H1 (cell line): ENCODE measurements around the gene DDI2. TPM values are rescaled to one million over a fixed set of nuclear protein-coding genes. Genes with fewer than 3 reads are reported as not detected.

Experiments used
- CTCF ChIA-PET: fragments of 300-600 bp; sonication (Branson Sonifier 250); formaldehyde crosslinking; loops from one replicate; lab custom pipeline; 2021; ENCODE audit not compliant: partially characterized antibody; lab: Charles Lee
- POLR2A ChIA-PET: fragments of 300-600 bp; sonication (Branson Sonifier 250); formaldehyde crosslinking; loops from one replicate; lab custom pipeline; 2021; ENCODE audit warnings: inconsistent platforms; ENCODE audit not compliant: partially characterized antibody; lab: Charles Lee
- DNase-seq, 2 experiments: peaks; one replicate each; pipeline versions ENCODE4 v3.0.0 to v3.0.0-alpha.2; 2010 to 2022; ENCODE audit warnings: low spot score in 2 of 2, low read depth in 1 of 2, mixed read lengths in 1 of 2
- FAIRE-seq: peaks from 2 replicates; lab custom pipeline; 2011; peaks lifted over from hg19 to GRCh38; lab: Jason Lieb, UNC
- H2AFZ ChIP-seq: 2 replicates; pipeline ENCODE4 v1.8.1; 2012; ENCODE audit warnings: low read length, inconsistent platforms
- H2AK5ac ChIP-seq: 2 replicates; pipeline ENCODE4 v1.6.1; 2013; ENCODE audit warnings: low read depth, low read length
- H2BK120ac ChIP-seq: replicated peaks from 2 replicates; pipeline ENCODE3; 2013; ENCODE audit warnings: low read depth, low read length, inconsistent platforms
- H2BK12ac ChIP-seq: 2 replicates; pipeline ENCODE4 v1.6.1; 2013; ENCODE audit warnings: low read depth, low read length
- H2BK15ac ChIP-seq: 2 replicates; pipeline ENCODE4 v1.6.1; 2013; ENCODE audit warnings: low read length
- H2BK20ac ChIP-seq: 2 replicates; pipeline ENCODE4 v1.6.1; 2013; ENCODE audit warnings: low read length
- H2BK5ac ChIP-seq: 2 replicates; pipeline ENCODE4 v1.6.1; 2013; ENCODE audit warnings: low read depth, low read length
- H3K14ac ChIP-seq: 2 replicates; pipeline ENCODE4 v1.6.1; 2013; ENCODE audit warnings: inconsistent platforms; ENCODE audit not compliant: insufficient read length
- H3K18ac ChIP-seq: 2 replicates; pipeline ENCODE4 v1.6.1; 2013; ENCODE audit warnings: low read length; ENCODE audit errors: extremely low read depth
- H3K23ac ChIP-seq: 2 replicates; pipeline ENCODE4 v1.6.1; 2013; ENCODE audit warnings: inconsistent platforms; ENCODE audit not compliant: insufficient read length
- H3K23me2 ChIP-seq: 2 replicates; pipeline ENCODE4 v1.6.1; 2013; ENCODE audit warnings: low read depth, low read length
- H3K27ac ChIP-seq: 2 replicates; pipeline ENCODE4 v1.6.1; 2011; ENCODE audit warnings: low read depth, low read length, inconsistent platforms
- H3K27me3 ChIP-seq, 4 experiments: replicated peaks in 1 of 4; 1 replicate in 1 of 4; 2 replicates in 3 of 4; pipeline versions ENCODE4 v1.6.1 to v1.8.1; 2011 to 2013; ENCODE audit warnings: low read length in 3 of 4, mild to moderate bottlenecking in 3 of 4, inconsistent platforms in 2 of 4, mixed read lengths in 2 of 4, moderate library complexity in 1 of 4; ENCODE audit not compliant: control insufficient read depth in 3 of 4, insufficient read depth in 3 of 4; ENCODE audit errors: extremely low read depth in 1 of 4
- H3K36me3 ChIP-seq, 4 experiments: 2 replicates each; pipeline versions ENCODE4 v1.6.1 to v1.8.1; 2011 to 2013; ENCODE audit warnings: mild to moderate bottlenecking in 4 of 4, low read length in 3 of 4, moderate library complexity in 2 of 4, control low read depth in 1 of 4, inconsistent platforms in 1 of 4; ENCODE audit not compliant: insufficient read depth in 4 of 4, control insufficient read depth in 2 of 4
- H3K4ac ChIP-seq: replicated peaks from 2 replicates; pipeline ENCODE3; 2013; ENCODE audit warnings: low read length, low read depth, mixed read lengths, inconsistent platforms; ENCODE audit not compliant: insufficient read length
- H3K4me1 ChIP-seq, 4 experiments: replicated peaks in 1 of 4; 1 replicate in 1 of 4; 2 replicates in 3 of 4; pipeline versions ENCODE4 v1.6.1 to v1.8.1; 2011 to 2013; ENCODE audit warnings: low read length in 3 of 4, inconsistent platforms in 2 of 4, mixed read lengths in 1 of 4; ENCODE audit not compliant: insufficient read depth in 4 of 4, control insufficient read depth in 3 of 4
- H3K4me2 ChIP-seq, 2 experiments: 2 replicates each; pipeline versions ENCODE4 v1.6.1 to v1.8.1; 2011 to 2013; ENCODE audit warnings: low read depth in 2 of 2, low read length in 2 of 2, control low read depth in 1 of 2, inconsistent platforms in 1 of 2, mild to moderate bottlenecking in 1 of 2; ENCODE audit not compliant: insufficient read depth in 1 of 2
- H3K4me3 ChIP-seq, 4 experiments: fragments of 200-600, 300-600 bp in 1 of 4; sonication (generic), shearing (Covaris generic), sonication (Bioruptor Twin) in 1 of 4; 2 replicates each; pipeline versions ENCODE4 v1.5.1 to v1.8.1; 2011 to 2016; ENCODE audit warnings: low read length in 4 of 4, low read depth in 3 of 4, control low read depth in 2 of 4, inconsistent platforms in 2 of 4, mild to moderate bottlenecking in 2 of 4, mixed read lengths in 1 of 4, moderate library complexity in 1 of 4; ENCODE audit not compliant: insufficient read depth in 2 of 4; ENCODE audit errors: extremely low read depth in 1 of 4
- H3K56ac ChIP-seq: replicated peaks from 2 replicates; pipeline ENCODE3; 2013; ENCODE audit warnings: low read depth, mild to moderate bottlenecking, mixed read lengths, low read length, inconsistent platforms; ENCODE audit not compliant: insufficient read length
- H3K79me1 ChIP-seq: 2 replicates; pipeline ENCODE4 v1.6.1; 2013; ENCODE audit warnings: low read depth, low read length, control low read depth
- H3K79me2 ChIP-seq, 2 experiments: 2 replicates each; pipeline versions ENCODE4 v1.6.1 to v1.8.1; 2012 to 2013; ENCODE audit warnings: low read length in 2 of 2, mild to moderate bottlenecking in 2 of 2, inconsistent platforms in 1 of 2; ENCODE audit not compliant: insufficient read depth in 2 of 2, control insufficient read depth in 1 of 2
- H3K9ac ChIP-seq, 4 experiments: replicated peaks in 1 of 4; 1 replicate in 1 of 4; 2 replicates in 3 of 4; pipeline versions ENCODE4 v1.6.1 to v1.8.1; 2011 to 2013; ENCODE audit warnings: low read depth in 3 of 4, low read length in 3 of 4, control low read depth in 2 of 4, mild to moderate bottlenecking in 2 of 4, moderate library complexity in 2 of 4, inconsistent platforms in 1 of 4; ENCODE audit errors: extremely low read depth in 1 of 4
- H3K9me3 ChIP-seq, 2 experiments: 2 replicates each; pipeline versions ENCODE4 v1.6.1 to v1.8.1; 2012 to 2013; ENCODE audit warnings: mild to moderate bottlenecking in 2 of 2, moderate library complexity in 2 of 2, control low read depth in 1 of 2, inconsistent platforms in 1 of 2, low read depth in 1 of 2, low read length in 1 of 2, mixed read lengths in 1 of 2; ENCODE audit not compliant: insufficient read depth in 2 of 2
- H4K20me1 ChIP-seq, 2 experiments: replicated peaks in 1 of 2; 2 replicates each; pipeline versions ENCODE3 to v1.8.1; 2011 to 2013; ENCODE audit warnings: inconsistent platforms in 2 of 2, low read length in 2 of 2, mild to moderate bottlenecking in 1 of 2; ENCODE audit not compliant: insufficient read depth in 2 of 2, control insufficient read depth in 1 of 2
- H4K5ac ChIP-seq: 2 replicates; pipeline ENCODE4 v1.6.1; 2013; ENCODE audit warnings: low read length, low read depth, mixed read lengths, inconsistent platforms; ENCODE audit not compliant: insufficient read length
- H4K8ac ChIP-seq: 2 replicates; pipeline ENCODE4 v1.8.0; 2013; ENCODE audit warnings: mild to moderate bottlenecking, moderate library complexity, low read length, inconsistent platforms; ENCODE audit not compliant: insufficient read depth; ENCODE audit errors: extremely low read depth
- H4K91ac ChIP-seq: replicated peaks from 2 replicates; pipeline ENCODE3; 2013; ENCODE audit warnings: low read length, mixed read lengths, inconsistent platforms; ENCODE audit not compliant: insufficient read length
- ASH2L ChIP-seq: fragments of 200-600, 300-600 bp; sonication (generic); IDR thresholded peaks from one replicate; pipeline ENCODE4 v1.7.1; 2017; ENCODE audit warnings: low read length
- EGR1 ChIP-seq: IDR thresholded peaks from 2 replicates; pipeline ENCODE4 v1.6.1; 2011; ENCODE audit warnings: low read depth, low read length, borderline replicate concordance
- FOSL1 ChIP-seq: IDR thresholded peaks from 2 replicates; pipeline ENCODE4 v1.6.1; 2011; ENCODE audit warnings: mild to moderate bottlenecking, low read depth, low read length, moderate library complexity; ENCODE audit not compliant: insufficient read depth
- MAX ChIP-seq: IDR thresholded peaks from 2 replicates; pipeline ENCODE4 v1.6.1; 2012; ENCODE audit warnings: inconsistent platforms
- RAD21 ChIP-seq, 2 experiments: IDR thresholded peaks in 1 of 2; conservative IDR thresholded peaks in 1 of 2; 2 replicates each; pipeline ENCODE4 v1.6.1; 2011; ENCODE audit warnings: low read depth in 2 of 2, low read length in 2 of 2, improper control_type of control experiment in 1 of 2, inconsistent platforms in 1 of 2, mild to moderate bottlenecking in 1 of 2, moderate library complexity in 1 of 2
- SAP30 ChIP-seq: fragments of 300-600 bp; sonication (generic); IDR thresholded peaks from 2 replicates; pipeline ENCODE4 v1.7.1; 2012; ENCODE audit warnings: low read length, moderate library complexity, mild to moderate bottlenecking, inconsistent platforms; ENCODE audit not compliant: insufficient read depth, insufficient replicate concordance
- SP4 ChIP-seq: IDR thresholded peaks from 2 replicates; pipeline ENCODE4 v1.6.1; 2012; ENCODE audit warnings: low read length, inconsistent platforms
- whole genome bisulfite sequencing, 2 experiments: shearing (Covaris generic) in 1 of 2; methylation state at CpG; one replicate each; pipeline versions ENCODE4 v1.1.6 to v1.1.7; 2013 to 2015; ENCODE audit warnings: low lambda C conversion rate in 2 of 2, mixed read lengths in 2 of 2, inconsistent platforms in 1 of 2, low coverage in 1 of 2, missing lambda C conversion rate in 1 of 2; ENCODE audit not compliant: insufficient replicate concordance in 2 of 2, insufficient coverage in 1 of 2, insufficient read length in 1 of 2; ENCODE audit errors: extremely low coverage in 1 of 2, missing lambda C conversion rate in 1 of 2; 5-methylcytosine and 5-hydroxymethylcytosine counted together
- polyA plus RNA-seq, 7 experiments: library from polyadenylated mRNA; depleted of rRNA in 3 of 7; stranded (reverse) in 5 of 7; unstranded in 2 of 7; fragments of >200 nt in 5 of 7; fragments of 200-250 nt in 2 of 7; gene quantifications; 1 replicate in 5 of 7; 2 replicates in 1 of 7; 4 replicates in 1 of 7; pipeline versions ENCODE4 v1.2.1 to v1.2.3, GENCODE V29; 2011 to 2013; ENCODE audit warnings: missing spikeins in 2 of 7, mixed read lengths in 2 of 7
- total RNA-seq: library from RNA; stranded (reverse); fragmentation: NEBNext Ultra II Directional; extraction: Animal tissue kit (Norgen Biotek cat#: 25700); gene quantifications from 2 replicates; pipeline ENCODE4 v1.2.1, GENCODE V29; 2021

DDI2 gene
- total and polyA plus RNA-seq, 2 of the 8 experiments (the other 6 are each of a cell fraction or from before 2014, with no cell fraction given) = 7.7 to 38.3 TPM

DNA sequence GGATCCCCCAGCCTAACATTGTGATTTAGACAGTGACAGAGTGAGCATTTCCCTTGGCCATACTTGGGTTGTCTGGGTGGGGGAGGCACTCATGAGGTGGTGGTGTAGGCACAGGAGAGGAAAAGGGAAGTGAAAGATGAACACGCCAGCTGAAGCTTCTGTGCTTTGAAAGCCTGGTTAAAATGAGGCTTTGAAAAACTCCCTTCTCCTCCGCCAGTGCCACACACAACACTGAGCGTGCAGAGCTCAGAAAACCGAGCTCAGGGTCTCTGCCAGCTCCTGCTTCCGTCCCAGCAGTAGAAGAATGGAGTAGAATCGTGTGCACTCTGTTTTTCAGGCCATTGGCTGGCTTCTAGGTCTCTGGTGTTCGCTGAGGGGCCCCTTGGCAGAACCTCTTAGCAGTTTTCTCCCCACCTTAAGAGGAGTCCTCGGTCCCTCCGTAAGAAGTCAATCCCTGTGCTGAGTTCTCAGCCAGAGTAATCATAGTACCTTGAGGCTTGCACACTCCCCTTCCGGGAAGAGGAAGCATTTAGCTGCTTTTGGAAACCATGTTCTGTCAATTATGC, 79.8 kb downstream of the DDI2 start:
- Histone ChIP-seq H3K9ac (no peak overlapping the region), H4K5ac (no peak overlapping the region), H3K4ac (no peak overlapping the region), H4K91ac (no peak overlapping the region), H2AFZ (no peak overlapping the region), H3K23me2 (no peaks in the 10 kb centered on the region), H3K23ac (no peak overlapping the region), H3K36me3 (no peaks in the 10 kb centered on the region), H2AK5ac (no peak overlapping the region), H3K4me2 (no peak overlapping the region), H2BK5ac (no peak overlapping the region), H2BK20ac (no peak overlapping the region), H4K20me1 (peaks cover 1 to 5% of the 10 kb centered on the region in 2 experiments), H3K79me2 (peaks cover 0 to 10% of the 10 kb centered on the region in 2 experiments; a peak in 1 of 4 replicates), H3K79me1 (peaks cover 5% of the 10 kb centered on the region), H3K4me3 (no peak overlapping the region), H2BK15ac (no peak overlapping the region), H3K9me3 (no peaks in the 10 kb centered on the region), H3K27me3 (no peaks in the 10 kb centered on the region), H3K27ac (no peak overlapping the region), H2BK120ac (no peak overlapping the region), H3K4me1 (no peaks in the 10 kb centered on the region), H2BK12ac (no peak overlapping the region), H4K8ac (no peak overlapping the region), H3K56ac (no peak overlapping the region), H3K18ac (no peak overlapping the region), H3K14ac (no peak overlapping the region)
- no peak for DNase-seq
- CTCF ChIA-PET = interaction anchor here (1.3 to 2.7 kb wide), 4 partner anchors 10 to 41 kb away, joined by 3 to 15 read pairs (median 5); no protein-coding TSS in a partner anchor
- TF ChIP-seq SAP30 (no peak), FOSL1 (no peak), RAD21 (IDR thresholded peaks at IDR 0.05 in 1 of 2, conservative IDR thresholded peaks at IDR 0.05 in 1 of 2; ENCODE audit: low read depth in 2 of 2, low read length in 2 of 2) (no peak), SP4 (no peak), EGR1 (no peak), ASH2L (no peak), MAX (no peak)
- POLR2A ChIA-PET = interaction anchor here (0.6 to 1.4 kb wide), 3 partner anchors 12 to 28 kb away, joined by 3 to 5 read pairs (median 5); no protein-coding TSS in a partner anchor
- no peak for FAIRE-seq
- 95% methylated on average over 10 of the region's 10 CpGs; no CpG with 5 or more reads in 1 of the 2 experiments for WGBS, 2 experiments
